Astrocyte (in vitro differentiated cells and primary cell): ENCODE measurements around the gene ITCH.

ENCODE experiments used
- CTCF ChIP-seq: IDR thresholded peaks from 2 replicates; pipeline ENCODE4 v1.5.1; 2011; ENCODE audit warnings: low read depth, mild to moderate bottlenecking, inconsistent platforms, low read length, moderate library complexity; ENCODE audit not compliant: insufficient read depth
- EZH2 ChIP-seq: IDR thresholded peaks from 2 replicates; pipeline ENCODE4 v1.6.1; 2012; ENCODE audit warnings: mild to moderate bottlenecking, low read length, inconsistent platforms; ENCODE audit not compliant: insufficient read depth

GRCh38 chr20:34365765-34366213, 2.7 kb downstream of the ITCH start:
- TF ChIP-seq EZH2 (no peak), CTCF (no peak)
